Stimulated activated effector memory CD8-positive, alpha-beta T cell treated with anti-CD3 and anti-CD28 coated beads, Interleukin-12 subunit alpha, Interleukin-12 subunit beta, amount 100 ng/mL, for 72 hours (primary cell): Measurements from ENCODE around the gene NMNAT2.

Experiments
- ATAC-seq: fragments of 150-1000 bp; cut with Tn5 transposase; 2 replicates; pipeline ENCODE4 v1.10.0; 2021
- DNase-seq, 2 donors: peaks; one replicate each; pipeline ENCODE4 v3.0.0; 2021 to 2022; ENCODE audit warnings: low spot score in 2 of 2
- H3K27ac Mint-ChIP-seq: one replicate; pipeline ENCODE4 v1.8.0; 2022; ENCODE audit warnings: mild to moderate bottlenecking, mixed read lengths
- H3K36me3 Mint-ChIP-seq: one replicate; pipeline ENCODE4 v1.8.0; 2022; ENCODE audit warnings: mild to moderate bottlenecking, mixed read lengths
- H3K4me1 Mint-ChIP-seq: one replicate; pipeline ENCODE4 v1.8.0; 2022; ENCODE audit warnings: mixed read lengths
- H3K4me3 Mint-ChIP-seq: one replicate; pipeline ENCODE4 v1.8.0; 2022; ENCODE audit warnings: mild to moderate bottlenecking, mixed read lengths
- H3K9me3 Mint-ChIP-seq: one replicate; pipeline ENCODE4 v1.8.0; 2022; ENCODE audit warnings: mixed read lengths

NMNAT2 gene

GRCh38 chr1:183394435-183394834 is 23.7 kb downstream of the NMNAT2 start:
- no peaks in the 10 kb centered on the region for H3K4me1 Mint-ChIP-seq
- no peak for ATAC-seq

GRCh38 chr1:183391863-183392262 is 26.3 kb downstream of the NMNAT2 start:
- Mint-ChIP-seq H3K4me3 (no peak overlapping the region), H3K36me3 (no peaks in the 10 kb centered on the region), H3K9me3 (no peaks in the 10 kb centered on the region), H3K27ac (no peak overlapping the region), H3K4me1 (no peaks in the 10 kb centered on the region)
- DNase-seq (no peak), ATAC-seq (no peak)

More at GRCh38 chr1:183394435-183394834, 23.7 kb downstream of the NMNAT2 start:
- no peak overlapping the region for H3K4me3 Mint-ChIP-seq
- no peak for DNase-seq
- no peaks in the 10 kb centered on the region for H3K36me3 Mint-ChIP-seq
- no peak overlapping the region for H3K27ac Mint-ChIP-seq
- no peaks in the 10 kb centered on the region for H3K9me3 Mint-ChIP-seq

GRCh38 chr1:183390561-183390960 is 27.6 kb downstream of the NMNAT2 start:
- Mint-ChIP-seq H3K27ac (no peak overlapping the region), H3K4me3 (no peak overlapping the region), H3K4me1 (no peaks in the 10 kb centered on the region), H3K36me3 (no peaks in the 10 kb centered on the region), H3K9me3 (no peaks in the 10 kb centered on the region)
- ATAC-seq = no peak
- DNase-seq = no peak

GRCh38 chr1:183388735-183389134 is 29.4 kb downstream of the NMNAT2 start:
- Mint-ChIP-seq H3K4me3 (no peak overlapping the region), H3K9me3 (no peaks in the 10 kb centered on the region), H3K27ac (no peak overlapping the region), H3K4me1 (no peaks in the 10 kb centered on the region), H3K36me3 (no peaks in the 10 kb centered on the region)
- DNase-seq = no peak
- ATAC-seq = no peak

- no peaks in the 10 kb centered on the region for H3K4me1 Mint-ChIP-seq
- H3K9me3 Mint-ChIP-seq = no peaks in the 10 kb centered on the region
- H3K36me3 Mint-ChIP-seq = no peaks in the 10 kb centered on the region
- ATAC-seq = no peak
- no peak overlapping the region for H3K4me3 Mint-ChIP-seq
- DNase-seq = no peak
- H3K27ac Mint-ChIP-seq = no peak overlapping the region
Observed at GRCh38 chr1:183385340-183386144, 32.6 kb downstream of the NMNAT2 start.

GRCh38 chr1:183379951-183380350 is 38.2 kb downstream of the NMNAT2 start:
- no peak for DNase-seq
- Mint-ChIP-seq H3K36me3 (no peaks in the 10 kb centered on the region), H3K9me3 (no peaks in the 10 kb centered on the region), H3K4me3 (no peak overlapping the region), H3K4me1 (no peaks in the 10 kb centered on the region), H3K27ac (no peak overlapping the region)
- no peak for ATAC-seq

GRCh38 chr1:183375381-183375780 is 42.8 kb downstream of the NMNAT2 start:
- Mint-ChIP-seq H3K4me1 (no peaks in the 10 kb centered on the region), H3K36me3 (no peaks in the 10 kb centered on the region), H3K9me3 (no peaks in the 10 kb centered on the region), H3K4me3 (no peak overlapping the region), H3K27ac (no peak overlapping the region)
- ATAC-seq (no peak), DNase-seq (no peak)

GRCh38 chr1:183374825-183375224 is 43.4 kb downstream of the NMNAT2 start:
- Mint-ChIP-seq H3K4me3 (no peak overlapping the region), H3K4me1 (no peaks in the 10 kb centered on the region), H3K27ac (no peak overlapping the region), H3K36me3 (no peaks in the 10 kb centered on the region), H3K9me3 (no peaks in the 10 kb centered on the region)
- ATAC-seq = no peak
- no peak for DNase-seq

GRCh38 chr1:183372586-183373230 is 45.5 kb downstream of the NMNAT2 start:
- DNase-seq (no peak), ATAC-seq (no peak)
- Mint-ChIP-seq H3K27ac (no peak overlapping the region), H3K9me3 (no peaks in the 10 kb centered on the region), H3K36me3 (no peaks in the 10 kb centered on the region), H3K4me1 (no peaks in the 10 kb centered on the region), H3K4me3 (no peak overlapping the region)

GRCh38 chr1:183370399-183371058 is 47.7 kb downstream of the NMNAT2 start:
- DNase-seq (no peak), ATAC-seq (no peak)
- no peaks in the 10 kb centered on the region for H3K36me3 Mint-ChIP-seq
- H3K4me1 Mint-ChIP-seq = no peaks in the 10 kb centered on the region
- no peak overlapping the region for H3K4me3 Mint-ChIP-seq
- H3K9me3 Mint-ChIP-seq = no peaks in the 10 kb centered on the region
- H3K27ac Mint-ChIP-seq = no peak overlapping the region

- Mint-ChIP-seq H3K27ac (no peak overlapping the region), H3K9me3 (no peaks in the 10 kb centered on the region), H3K4me1 (no peaks in the 10 kb centered on the region), H3K4me3 (no peak overlapping the region), H3K36me3 (no peaks in the 10 kb centered on the region)
- DNase-seq (no peak), ATAC-seq (no peak)
Observed at GRCh38 chr1:183368213-183369108, 49.7 kb downstream of the NMNAT2 start.

GRCh38 chr1:183366116-183366515 is 52.1 kb downstream of the NMNAT2 start:
- H3K27ac Mint-ChIP-seq = no peak overlapping the region
- H3K36me3 Mint-ChIP-seq = no peaks in the 10 kb centered on the region
- H3K9me3 Mint-ChIP-seq = no peaks in the 10 kb centered on the region
- ATAC-seq (no peak), DNase-seq (no peak)
- no peak overlapping the region for H3K4me3 Mint-ChIP-seq
- no peaks in the 10 kb centered on the region for H3K4me1 Mint-ChIP-seq

GRCh38 chr1:183365676-183366075 is 52.5 kb downstream of the NMNAT2 start:
- Mint-ChIP-seq H3K9me3 (no peaks in the 10 kb centered on the region), H3K36me3 (no peaks in the 10 kb centered on the region), H3K27ac (no peak overlapping the region), H3K4me1 (no peaks in the 10 kb centered on the region), H3K4me3 (no peak overlapping the region)
- ATAC-seq = no peak
- no peak for DNase-seq

- no peak for ATAC-seq
- Mint-ChIP-seq H3K27ac (no peak overlapping the region), H3K4me3 (no peak overlapping the region), H3K4me1 (no peaks in the 10 kb centered on the region), H3K36me3 (no peaks in the 10 kb centered on the region), H3K9me3 (no peaks in the 10 kb centered on the region)
- DNase-seq = no peak
Observed at GRCh38 chr1:183365093-183365492, 53.1 kb downstream of the NMNAT2 start.

- no peaks in the 10 kb centered on the region for H3K9me3 Mint-ChIP-seq
- ATAC-seq (no peak), DNase-seq (no peak)
- H3K27ac Mint-ChIP-seq = no peak overlapping the region
- no peak overlapping the region for H3K4me3 Mint-ChIP-seq
- no peaks in the 10 kb centered on the region for H3K4me1 Mint-ChIP-seq
- no peaks in the 10 kb centered on the region for H3K36me3 Mint-ChIP-seq
Observed at GRCh38 chr1:183363972-183364371, 54.2 kb downstream of the NMNAT2 start.
